ENCODE results near the gene ADGRE2.
"Not testable (repeated sequence)": the region's sequence is repeated elsewhere in the genome, so short reads cannot be mapped to it uniquely, and the experiment has no call there.

DNA sequence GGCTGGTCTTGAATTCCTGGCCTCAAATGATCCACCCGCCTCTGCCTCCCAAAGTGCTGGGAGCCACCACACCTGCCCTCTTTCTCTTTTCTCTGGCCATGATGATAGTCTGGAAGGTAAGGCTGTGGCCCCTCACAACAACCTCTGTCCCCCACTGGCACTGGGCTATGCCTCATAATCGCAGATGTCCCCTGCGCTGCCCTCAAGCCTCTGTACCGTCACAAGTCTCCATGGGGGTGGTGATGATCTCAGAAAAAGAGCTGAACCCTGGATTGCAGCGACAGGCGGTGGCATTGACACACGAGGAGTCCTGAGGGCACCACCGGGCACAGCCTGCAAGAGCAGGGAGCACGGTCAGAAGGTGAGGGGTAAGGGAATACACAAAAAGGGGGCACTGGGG, 4.6 kb downstream of the ADGRE2 start:
- TF ChIP-seq, protein P1, sequence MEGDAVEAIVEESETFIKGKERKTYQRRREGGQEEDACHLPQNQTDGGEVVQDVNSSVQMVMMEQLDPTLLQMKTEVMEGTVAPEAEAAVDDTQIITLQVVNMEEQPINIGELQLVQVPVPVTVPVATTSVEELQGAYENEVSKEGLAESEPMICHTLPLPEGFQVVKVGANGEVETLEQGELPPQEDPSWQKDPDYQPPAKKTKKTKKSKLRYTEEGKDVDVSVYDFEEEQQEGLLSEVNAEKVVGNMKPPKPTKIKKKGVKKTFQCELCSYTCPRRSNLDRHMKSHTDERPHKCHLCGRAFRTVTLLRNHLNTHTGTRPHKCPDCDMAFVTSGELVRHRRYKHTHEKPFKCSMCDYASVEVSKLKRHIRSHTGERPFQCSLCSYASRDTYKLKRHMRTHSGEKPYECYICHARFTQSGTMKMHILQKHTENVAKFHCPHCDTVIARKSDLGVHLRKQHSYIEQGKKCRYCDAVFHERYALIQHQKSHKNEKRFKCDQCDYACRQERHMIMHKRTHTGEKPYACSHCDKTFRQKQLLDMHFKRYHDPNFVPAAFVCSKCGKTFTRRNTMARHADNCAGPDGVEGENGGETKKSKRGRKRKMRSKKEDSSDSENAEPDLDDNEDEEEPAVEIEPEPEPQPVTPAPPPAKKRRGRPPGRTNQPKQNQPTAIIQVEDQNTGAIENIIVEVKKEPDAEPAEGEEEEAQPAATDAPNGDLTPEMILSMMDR (IDR thresholded peaks at IDR 0.05) = not testable (repeated sequence)
- not testable (repeated sequence) for TF ChIP-seq POLR2A (IDR thresholded peaks at IDR 0.05)

All from uterus (tissue), 2 donors.